AG10803 (cell line): Measurements from ENCODE around the gene SIRPB2.

Experiments used
- DNase-seq: peaks from one replicate; pipeline ENCODE4 v3.0.0; 2010; ENCODE audit warnings: low read depth
- H3K4me3 ChIP-seq: 2 replicates; pipeline ENCODE4 v1.5.1; 2011; ENCODE audit warnings: mild to moderate bottlenecking, low read length, control low read depth
- TF ChIP-seq, protein P1 (sequence below): conservative IDR thresholded peaks from 2 replicates; pipeline ENCODE4 v1.5.1; 2011; ENCODE audit warnings: mild to moderate bottlenecking, low read length, control low read depth, inconsistent platforms

SIRPB2 gene

DNA sequence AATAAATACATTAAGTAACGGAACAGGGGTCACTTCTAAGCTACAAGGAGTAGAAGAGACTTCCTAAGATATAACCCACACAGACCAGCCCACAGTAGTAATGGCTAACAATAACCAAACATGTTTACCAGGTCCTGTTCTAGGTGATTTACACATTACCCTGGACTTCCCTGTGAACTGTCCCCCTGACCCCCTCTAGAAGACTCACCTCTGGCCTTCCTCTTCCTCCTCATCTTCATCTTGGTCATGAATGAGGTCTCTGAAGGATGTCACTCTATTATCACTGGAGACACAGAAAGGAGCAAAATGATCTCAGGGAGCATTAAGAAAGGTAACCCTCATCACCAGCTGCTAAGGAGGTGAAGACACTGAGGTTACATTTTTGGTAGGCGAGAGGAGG lies 33.2 kb downstream of the SIRPB2 start:
- TF ChIP-seq, protein P1, sequence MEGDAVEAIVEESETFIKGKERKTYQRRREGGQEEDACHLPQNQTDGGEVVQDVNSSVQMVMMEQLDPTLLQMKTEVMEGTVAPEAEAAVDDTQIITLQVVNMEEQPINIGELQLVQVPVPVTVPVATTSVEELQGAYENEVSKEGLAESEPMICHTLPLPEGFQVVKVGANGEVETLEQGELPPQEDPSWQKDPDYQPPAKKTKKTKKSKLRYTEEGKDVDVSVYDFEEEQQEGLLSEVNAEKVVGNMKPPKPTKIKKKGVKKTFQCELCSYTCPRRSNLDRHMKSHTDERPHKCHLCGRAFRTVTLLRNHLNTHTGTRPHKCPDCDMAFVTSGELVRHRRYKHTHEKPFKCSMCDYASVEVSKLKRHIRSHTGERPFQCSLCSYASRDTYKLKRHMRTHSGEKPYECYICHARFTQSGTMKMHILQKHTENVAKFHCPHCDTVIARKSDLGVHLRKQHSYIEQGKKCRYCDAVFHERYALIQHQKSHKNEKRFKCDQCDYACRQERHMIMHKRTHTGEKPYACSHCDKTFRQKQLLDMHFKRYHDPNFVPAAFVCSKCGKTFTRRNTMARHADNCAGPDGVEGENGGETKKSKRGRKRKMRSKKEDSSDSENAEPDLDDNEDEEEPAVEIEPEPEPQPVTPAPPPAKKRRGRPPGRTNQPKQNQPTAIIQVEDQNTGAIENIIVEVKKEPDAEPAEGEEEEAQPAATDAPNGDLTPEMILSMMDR: no peak
- DNase-seq: no peak
- H3K4me3 ChIP-seq: no peak overlapping the region

DNA sequence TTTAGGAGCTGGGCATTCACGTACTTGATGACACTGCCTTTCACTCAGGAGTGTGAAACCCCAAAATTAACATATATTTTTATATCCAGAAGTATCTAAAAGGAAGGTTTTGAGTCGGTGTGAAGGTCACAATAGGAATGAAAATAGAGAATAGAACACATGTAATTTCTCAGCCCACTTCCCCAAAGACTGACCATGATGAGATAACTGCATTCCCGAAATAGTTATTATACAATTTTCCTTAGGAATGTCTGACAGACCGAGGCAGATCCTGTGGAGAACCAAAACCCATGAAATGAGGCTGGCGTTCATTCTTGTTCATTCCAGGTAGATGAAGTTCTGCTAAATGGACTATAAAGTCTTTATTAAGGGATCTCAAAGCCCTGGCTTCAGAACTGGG lies 34.9 kb downstream of the SIRPB2 start:
- TF ChIP-seq, protein P1: no peak

DNA sequence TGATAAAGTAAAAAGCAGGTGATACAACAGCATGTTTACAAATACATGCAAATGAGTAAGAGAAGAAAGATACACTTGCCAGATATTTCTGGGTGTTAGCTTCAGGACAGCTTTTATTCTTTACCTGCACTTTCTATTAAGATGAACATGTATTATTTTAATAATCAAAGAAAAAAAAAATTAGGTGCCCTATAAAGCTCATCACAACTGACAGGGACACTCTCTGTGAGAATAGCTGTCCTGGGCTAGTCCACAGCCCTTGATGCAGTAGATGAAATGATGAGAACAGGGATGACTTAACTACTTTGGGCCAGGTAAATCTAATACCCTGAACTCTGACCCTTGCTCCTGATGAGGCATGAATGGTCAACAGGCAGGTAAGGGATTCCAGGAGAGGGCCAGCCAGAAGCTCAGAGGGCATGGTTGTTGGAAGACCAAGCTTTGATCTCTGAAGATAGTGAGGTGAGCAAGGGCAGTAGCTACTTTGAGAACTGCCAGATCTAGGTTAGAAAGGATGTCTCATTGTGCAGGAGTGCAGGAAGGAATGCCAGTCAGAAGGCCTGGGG lies 40.2 kb downstream of the SIRPB2 start:
- no peak overlapping the region for H3K4me3 ChIP-seq
- TF ChIP-seq, protein P1: no peak
- DNase-seq: no peak

More for the DNA sequence above, 34.9 kb downstream of the SIRPB2 start:
- DNase-seq: peak; percentile 55
- H3K4me3 ChIP-seq: no peak overlapping the region

DNA sequence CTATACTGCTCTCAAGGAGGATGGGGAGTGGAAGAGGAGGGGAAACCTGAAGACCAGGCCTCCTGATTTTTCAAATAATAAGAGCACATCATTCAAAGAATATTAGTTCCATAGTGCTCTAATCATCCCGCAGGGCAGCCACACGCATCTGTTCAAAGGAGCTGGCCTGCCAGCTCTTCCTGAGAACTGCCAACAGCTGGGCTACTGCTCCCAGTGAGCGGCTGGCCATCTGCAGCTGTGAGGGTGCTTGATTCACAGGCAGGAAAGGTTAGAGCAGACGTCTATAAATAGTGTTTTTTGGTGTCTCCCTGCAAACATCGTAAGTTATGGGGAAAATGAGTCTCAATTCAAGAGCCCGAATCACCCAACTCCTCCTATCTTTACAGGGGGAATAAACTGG lies 41.9 kb downstream of the SIRPB2 start:
- TF ChIP-seq, protein P1: no peak
- no peak overlapping the region for H3K4me3 ChIP-seq
- DNase-seq: no peak

DNA sequence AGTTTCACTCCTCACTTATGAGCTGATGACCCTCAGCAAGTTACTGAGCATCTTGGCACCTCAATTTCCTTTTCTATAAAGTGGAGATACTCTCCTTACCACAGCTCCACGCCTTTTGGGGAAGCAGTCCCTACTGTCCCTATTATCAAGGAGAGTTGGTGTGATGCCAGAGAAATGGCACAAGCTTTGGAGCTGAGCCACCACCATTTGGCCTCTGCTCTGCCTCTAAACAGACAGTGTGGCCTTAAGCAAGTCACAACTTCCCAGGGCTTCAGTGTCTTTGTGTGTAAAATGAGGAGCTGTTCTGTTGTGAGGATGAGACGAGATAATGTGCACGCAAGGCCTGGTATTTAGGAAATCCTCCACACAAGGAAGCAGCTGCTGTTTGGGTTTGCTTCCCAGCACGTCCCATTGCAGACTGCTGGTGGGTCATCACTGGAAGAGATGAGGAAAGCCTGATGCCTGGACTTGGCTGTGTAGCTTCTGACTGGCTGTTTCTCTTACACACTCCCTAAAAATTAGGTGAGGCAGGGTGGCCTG lies 43.1 kb downstream of the SIRPB2 start:
- TF ChIP-seq, protein P1: no peak
- no peak overlapping the region for H3K4me3 ChIP-seq
- no peak for DNase-seq

DNA sequence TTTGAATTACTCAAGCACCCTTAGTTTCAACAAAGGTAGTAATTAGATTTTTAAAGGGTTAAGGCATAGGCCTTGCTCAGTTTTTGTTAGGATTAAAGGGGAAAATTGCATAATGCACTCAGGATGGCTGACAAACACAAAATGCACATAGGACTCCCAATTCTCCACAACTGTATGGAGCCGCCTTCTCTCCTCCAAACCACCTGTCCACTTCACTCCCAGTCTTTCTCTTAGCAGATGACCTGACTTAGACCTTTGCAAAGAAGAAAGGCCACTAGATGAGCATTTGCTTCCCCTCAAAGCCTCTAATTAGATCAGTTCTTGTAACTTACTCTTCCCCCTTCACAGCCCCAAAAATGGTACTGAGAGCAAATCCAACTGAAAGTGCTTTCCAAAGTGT lies 44.7 kb downstream of the SIRPB2 start:
- H3K4me3 ChIP-seq: no peak overlapping the region
- TF ChIP-seq, protein P1: no peak
- DNase-seq: no peak

DNA sequence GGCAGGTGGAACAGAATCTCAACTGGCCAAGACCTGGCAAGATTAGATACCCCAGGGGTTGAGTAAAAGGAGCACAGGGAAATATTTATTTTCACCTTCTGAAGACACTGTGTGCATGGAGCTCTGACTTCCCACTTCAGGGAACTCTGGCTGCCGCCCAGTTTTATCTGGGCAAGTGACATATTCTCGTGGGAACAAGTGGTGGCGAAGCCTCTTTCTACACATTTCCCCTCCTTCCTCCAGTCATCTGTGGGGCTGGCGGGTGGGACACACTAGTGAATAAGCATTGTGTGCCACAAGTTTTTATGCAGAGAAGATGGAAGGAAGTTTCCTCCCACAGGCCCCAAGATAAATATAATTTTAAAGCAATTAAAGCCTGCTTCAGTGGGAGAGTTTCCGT lies 48.1 kb downstream of the SIRPB2 start:
- H3K4me3 ChIP-seq: no peak overlapping the region
- TF ChIP-seq, protein P1: no peak

More for the DNA sequence above, 48.1 kb downstream of the SIRPB2 start:
- DNase-seq: no peak
